Measurements from ENCODE around the gene FERMT2. TPM values are rescaled to one million over a fixed set of nuclear protein-coding genes. Genes with fewer than 3 reads are reported as not detected.

The FERMT2 gene
- total RNA-seq, 1 donor from 2014 or later = 84.2 TPM

Other genes starting within 250 kb of the FERMT2 start
- 129 and 168 TPM in 2 replicates for gene PSMC6, start 243.8 kb downstream of the FERMT2 start, total RNA-seq
- gene STYX, start 220.9 kb downstream of the FERMT2 start, total RNA-seq = 23.8 and 25.8 TPM in 2 replicates
- gene GNPNAT1, start 159.4 kb downstream of the FERMT2 start, total RNA-seq = 23.8 and 33.8 TPM in 2 replicates
- 10.7 and 13.4 TPM in 2 replicates for gene DDHD1, start 202.3 kb upstream of the FERMT2 start, total RNA-seq

All from dermis blood vessel endothelial cell (primary cell).